H9 (cell line): Measurements from ENCODE around the gene PAK1. TPM values are rescaled to one million over a fixed set of nuclear protein-coding genes. Genes with fewer than 3 reads are reported as not detected.

ENCODE experiments used
- DNase-seq: peaks from one replicate; pipeline ENCODE4 v3.0.0-alpha.2; 2017
- H2AFZ ChIP-seq: one replicate; pipeline ENCODE4 v1.6.1; 2013; ENCODE audit warnings: mild to moderate bottlenecking, low read length, control low read depth, moderate library complexity
- H2AK5ac ChIP-seq: 2 replicates; pipeline ENCODE4 v1.6.1; 2013; ENCODE audit warnings: low read length, control low read depth, mixed read lengths; ENCODE audit not compliant: insufficient read length
- H2BK120ac ChIP-seq: one replicate; pipeline ENCODE4 v1.6.1; 2013; ENCODE audit warnings: low read depth, mild to moderate bottlenecking, low read length, control low read depth, inconsistent platforms; ENCODE audit not compliant: poor library complexity, severe bottlenecking
- H2BK12ac ChIP-seq: 2 replicates; pipeline ENCODE4 v1.6.1; 2013; ENCODE audit warnings: low read length, control low read depth, mixed read lengths, low read depth; ENCODE audit not compliant: insufficient read length
- H2BK15ac ChIP-seq: 2 replicates; pipeline ENCODE4 v1.6.1; 2013; ENCODE audit warnings: low read depth, low read length, control low read depth
- H2BK20ac ChIP-seq: one replicate; pipeline ENCODE4 v1.6.1; 2013; ENCODE audit warnings: low read depth, mild to moderate bottlenecking, low read length, control low read depth, inconsistent platforms; ENCODE audit not compliant: poor library complexity, severe bottlenecking
- H2BK5ac ChIP-seq: 2 replicates; pipeline ENCODE4 v1.6.1; 2013; ENCODE audit warnings: low read length, control low read depth, mixed read lengths; ENCODE audit not compliant: insufficient read length
- H3K14ac ChIP-seq: 2 replicates; pipeline ENCODE4 v1.6.1; 2013; ENCODE audit warnings: low read length, control low read depth; ENCODE audit not compliant: insufficient read depth
- H3K18ac ChIP-seq: 2 replicates; pipeline ENCODE4 v1.6.1; 2013; ENCODE audit warnings: low read depth, mild to moderate bottlenecking, mixed read lengths, low read length, control low read depth; ENCODE audit not compliant: insufficient read length
- H3K23ac ChIP-seq: 2 replicates; pipeline ENCODE4 v1.6.1; 2013; ENCODE audit warnings: low read length, control low read depth, mixed read lengths, low read depth; ENCODE audit not compliant: insufficient read length
- H3K23me2 ChIP-seq: 2 replicates; pipeline ENCODE4 v1.6.1; 2013; ENCODE audit warnings: low read depth, mild to moderate bottlenecking, mixed read lengths, low read length, control low read depth; ENCODE audit not compliant: insufficient read length, poor library complexity, severe bottlenecking
- H3K27ac ChIP-seq: 2 replicates; pipeline ENCODE4 v1.5.1; 2013; ENCODE audit warnings: low read length, control low read depth, mixed read lengths, low read depth; ENCODE audit not compliant: insufficient read length
- H3K27me3 ChIP-seq: 2 replicates; pipeline ENCODE4 v1.6.1; 2013; ENCODE audit warnings: low read length, control low read depth, inconsistent platforms; ENCODE audit not compliant: insufficient read depth
- H3K4ac ChIP-seq: 2 replicates; pipeline ENCODE4 v1.6.1; 2013; ENCODE audit warnings: low read depth, mild to moderate bottlenecking, control low read depth, inconsistent platforms, low read length, moderate library complexity
- H3K4me1 ChIP-seq: 2 replicates; pipeline ENCODE4 v1.6.1; 2013; ENCODE audit warnings: low read length, control low read depth, inconsistent platforms; ENCODE audit not compliant: insufficient read depth
- H3K4me2 ChIP-seq: 2 replicates; pipeline ENCODE4 v1.6.1; 2013; ENCODE audit warnings: low read length, control low read depth, mixed read lengths; ENCODE audit not compliant: insufficient read length, insufficient read depth
- H3K56ac ChIP-seq: 2 replicates; pipeline ENCODE4 v1.6.1; 2013; ENCODE audit warnings: low read depth, mild to moderate bottlenecking, mixed read lengths, low read length, control low read depth; ENCODE audit not compliant: insufficient read length
- H3K79me1 ChIP-seq: 2 replicates; pipeline ENCODE4 v1.6.1; 2013; ENCODE audit warnings: low read depth, mild to moderate bottlenecking, moderate library complexity, low read length, control low read depth, inconsistent platforms; ENCODE audit not compliant: insufficient read depth, poor library complexity, severe bottlenecking
- H3K79me2 ChIP-seq: 2 replicates; pipeline ENCODE4 v1.6.1; 2013; ENCODE audit warnings: low read length, control low read depth, inconsistent platforms; ENCODE audit not compliant: insufficient read depth
- H3K9ac ChIP-seq: 2 replicates; pipeline ENCODE4 v1.6.1; 2013; ENCODE audit warnings: low read length, control low read depth, mixed read lengths; ENCODE audit not compliant: insufficient read length; ENCODE audit errors: extremely low read depth
- H3K9me3 ChIP-seq: one replicate; pipeline ENCODE4 v1.6.1; 2013; ENCODE audit warnings: low read depth, low read length, inconsistent platforms; ENCODE audit not compliant: control insufficient read depth
- H3T11ph ChIP-seq: one replicate; pipeline ENCODE4 v1.6.1; 2013; ENCODE audit warnings: mild to moderate bottlenecking, low read length, control low read depth, inconsistent platforms
- H4K20me1 ChIP-seq: one replicate; pipeline ENCODE4 v1.6.1; 2013; ENCODE audit not compliant: control insufficient read depth, insufficient read length, insufficient read depth
- H4K5ac ChIP-seq: 2 replicates; pipeline ENCODE4 v1.6.1; 2013; ENCODE audit warnings: low read depth, mild to moderate bottlenecking, mixed read lengths, low read length, control low read depth; ENCODE audit not compliant: insufficient read length
- H4K8ac ChIP-seq: replicated peaks from 2 replicates; pipeline ENCODE4 v1.6.1; 2013; ENCODE audit warnings: low read length, control low read depth, mixed read lengths, low read depth; ENCODE audit not compliant: insufficient read length
- H4K91ac ChIP-seq: 2 replicates; pipeline ENCODE4 v1.6.1; 2013; ENCODE audit warnings: low read depth, mild to moderate bottlenecking, moderate library complexity, mixed read lengths, low read length, control low read depth; ENCODE audit not compliant: insufficient read length
- H3K27ac Mint-ChIP-seq, 3 experiments: 2 replicates in 2 of 3; 3 replicates in 1 of 3; pipeline ENCODE4 v1.8.0; 2020 to 2021; ENCODE audit warnings: mixed read lengths in 3 of 3, mild to moderate bottlenecking in 1 of 3, moderate library complexity in 1 of 3
- H3K27me3 Mint-ChIP-seq: 2 replicates; pipeline ENCODE4 v1.8.0; 2021; ENCODE audit warnings: low read depth, mild to moderate bottlenecking, moderate library complexity, mixed read lengths
- H3K36me3 Mint-ChIP-seq, 3 experiments: 2 replicates in 2 of 3; 3 replicates in 1 of 3; pipeline ENCODE4 v1.8.0; 2020 to 2021; ENCODE audit warnings: low read depth in 3 of 3, mixed read lengths in 3 of 3; ENCODE audit not compliant: insufficient read depth in 1 of 3
- H3K4me1 Mint-ChIP-seq, 2 experiments: 2 replicates each; pipeline ENCODE4 v1.8.0; 2020; ENCODE audit warnings: mixed read lengths in 2 of 2
- H3K4me3 Mint-ChIP-seq, 2 experiments: 2 replicates in 1 of 2; 3 replicates in 1 of 2; pipeline ENCODE4 v1.8.0; 2020 to 2021; ENCODE audit warnings: mild to moderate bottlenecking in 2 of 2, mixed read lengths in 2 of 2, moderate library complexity in 1 of 2
- H3K9me3 Mint-ChIP-seq, 2 experiments: 2 replicates in 1 of 2; 3 replicates in 1 of 2; pipeline ENCODE4 v1.8.0; 2020; ENCODE audit warnings: mild to moderate bottlenecking in 2 of 2, mixed read lengths in 2 of 2, moderate library complexity in 1 of 2
- WGBS: extraction: QIAGEN DNeasy Blood & Tissue Kit; methylation state at CpG from one replicate; pipeline ENCODE4 v1.1.7; 2013; ENCODE audit warnings: missing lambda C conversion rate, low lambda C conversion rate, mixed read lengths; ENCODE audit not compliant: insufficient read length; ENCODE audit errors: extremely low coverage; 5-methylcytosine and 5-hydroxymethylcytosine counted together
- total RNA-seq: library from RNA; stranded (reverse); gene quantifications from 2 replicates; pipeline ENCODE4 v1.2.1, GENCODE V29; 2021
- TF ChIP-seq, protein P1 (sequence below): fragments of 200-600 bp; sonication (generic); conservative IDR thresholded peaks from 3 replicates; pipeline ENCODE4 v1.8.0; 2021; ENCODE audit warnings: antibody characterized with exemption, mild to moderate bottlenecking

PAK1 gene
- total RNA-seq, 1 experiment from 2014 or later: 122 TPM

DNA sequence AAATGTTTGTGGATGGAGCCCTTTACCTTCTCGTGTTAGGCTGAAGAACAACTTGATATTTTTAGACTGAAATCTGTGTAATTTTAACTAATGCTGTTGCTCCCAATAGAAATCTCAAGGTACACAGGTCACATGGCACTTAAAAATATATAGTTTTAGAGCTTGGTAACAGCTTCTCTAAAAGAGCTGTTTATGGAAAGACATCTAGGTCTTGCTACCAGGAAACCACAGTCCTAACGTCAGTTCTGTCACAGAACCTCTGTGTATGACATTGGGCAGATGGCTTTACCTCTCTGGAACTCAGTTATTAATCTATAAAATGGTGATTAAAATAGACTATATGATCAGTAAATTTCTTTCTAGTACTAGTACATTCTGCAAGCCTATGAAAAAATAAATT, 35.4 kb downstream of the PAK1 start:
- no peak overlapping the region for H2BK12ac ChIP-seq
- no peak overlapping the region for H4K8ac ChIP-seq
- no peaks in the 10 kb centered on the region for H3K27me3 Mint-ChIP-seq
- peaks cover 23% of the 10 kb centered on the region for H3K79me2 ChIP-seq
- H4K91ac ChIP-seq: no peak overlapping the region
- WGBS: no CpG with 5 or more reads among the region's 2 CpGs
- no peak overlapping the region for H3K14ac ChIP-seq
- no peaks in the 10 kb centered on the region for H3K9me3 ChIP-seq
- no peaks in the 10 kb centered on the region; a peak in 2 of 7 replicates for H3K36me3 Mint-ChIP-seq
- H3K9me3 Mint-ChIP-seq: no peaks in the 10 kb centered on the region
- H3K4me1 Mint-ChIP-seq: peaks cover 24 to 49% of the 10 kb centered on the region in 2 experiments
- H3K4me2 ChIP-seq: no peak overlapping the region
- H3K27ac Mint-ChIP-seq: no peak overlapping the region; a peak in 1 of 7 replicates
- no peak overlapping the region for H2BK120ac ChIP-seq
- H3K27ac ChIP-seq: no peak overlapping the region
- no peak overlapping the region for H2BK15ac ChIP-seq
- H3K4me3 Mint-ChIP-seq: no peak overlapping the region
- H3K23ac ChIP-seq: no peak overlapping the region
- no peaks in the 10 kb centered on the region for H4K20me1 ChIP-seq
- H3K18ac ChIP-seq: no peak overlapping the region
- no peak overlapping the region for H2BK5ac ChIP-seq
- no peaks in the 10 kb centered on the region for H3K79me1 ChIP-seq
- H2AFZ ChIP-seq: no peak overlapping the region
- H3K23me2 ChIP-seq: no peaks in the 10 kb centered on the region
- no peak overlapping the region for H3K9ac ChIP-seq
- no peak overlapping the region for H3K4ac ChIP-seq
- TF ChIP-seq, protein P1, sequence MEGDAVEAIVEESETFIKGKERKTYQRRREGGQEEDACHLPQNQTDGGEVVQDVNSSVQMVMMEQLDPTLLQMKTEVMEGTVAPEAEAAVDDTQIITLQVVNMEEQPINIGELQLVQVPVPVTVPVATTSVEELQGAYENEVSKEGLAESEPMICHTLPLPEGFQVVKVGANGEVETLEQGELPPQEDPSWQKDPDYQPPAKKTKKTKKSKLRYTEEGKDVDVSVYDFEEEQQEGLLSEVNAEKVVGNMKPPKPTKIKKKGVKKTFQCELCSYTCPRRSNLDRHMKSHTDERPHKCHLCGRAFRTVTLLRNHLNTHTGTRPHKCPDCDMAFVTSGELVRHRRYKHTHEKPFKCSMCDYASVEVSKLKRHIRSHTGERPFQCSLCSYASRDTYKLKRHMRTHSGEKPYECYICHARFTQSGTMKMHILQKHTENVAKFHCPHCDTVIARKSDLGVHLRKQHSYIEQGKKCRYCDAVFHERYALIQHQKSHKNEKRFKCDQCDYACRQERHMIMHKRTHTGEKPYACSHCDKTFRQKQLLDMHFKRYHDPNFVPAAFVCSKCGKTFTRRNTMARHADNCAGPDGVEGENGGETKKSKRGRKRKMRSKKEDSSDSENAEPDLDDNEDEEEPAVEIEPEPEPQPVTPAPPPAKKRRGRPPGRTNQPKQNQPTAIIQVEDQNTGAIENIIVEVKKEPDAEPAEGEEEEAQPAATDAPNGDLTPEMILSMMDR: no peak
- H2AK5ac ChIP-seq: no peak overlapping the region
- H2BK20ac ChIP-seq: no peak overlapping the region
- no peak overlapping the region for H3T11ph ChIP-seq
- H3K56ac ChIP-seq: no peak overlapping the region
- H4K5ac ChIP-seq: no peak overlapping the region
- no peak for DNase-seq
- H3K27me3 ChIP-seq: no peaks in the 10 kb centered on the region
- peaks cover 9% of the 10 kb centered on the region for H3K4me1 ChIP-seq
